K562 (cell line): ENCODE results near the gene ZCCHC14. TPM values are rescaled to one million over a fixed set of nuclear protein-coding genes. Genes with fewer than 3 reads are reported as not detected.

Source experiments
- ATF2 ChIP-seq: sonication (generic); formaldehyde crosslinking; IDR thresholded peaks from 2 replicates; pipeline ENCODE4 v1.8.1; 2022; ENCODE audit warnings: missing genetic modification reagents
- CBX5 ChIP-seq: IDR thresholded peaks from 2 replicates; pipeline ENCODE4 v1.6.1; 2014; ENCODE audit warnings: low read depth, borderline replicate concordance
- MCM2 ChIP-seq: fragments of 450-650 bp; IDR thresholded peaks from 2 replicates; pipeline ENCODE4 v1.6.1; 2017; ENCODE audit warnings: low read depth, mild to moderate bottlenecking
- MNT ChIP-seq, 2 experiments: fragments of 450-650 bp; conservative IDR thresholded peaks; 2 replicates each; pipeline ENCODE4 v1.6.1; 2017; ENCODE audit warnings: mild to moderate bottlenecking in 2 of 2, moderate library complexity in 2 of 2
- STAG1 ChIP-seq: sonication (generic); formaldehyde crosslinking; IDR thresholded peaks from 2 replicates; pipeline ENCODE4 v1.5.0; 2020; ENCODE audit warnings: missing genetic modification reagents, borderline replicate concordance
- ZNF511 ChIP-seq: sonication (generic); formaldehyde crosslinking; IDR thresholded peaks from 2 replicates; pipeline ENCODE4 v1.8.0; 2022; ENCODE audit warnings: mild to moderate bottlenecking, missing genetic modification reagents
- ZNF764 ChIP-seq: fragments of 250-450 bp; sonication (Bioruptor Pico); IDR thresholded peaks from 2 replicates; pipeline ENCODE4 v1.4.0; 2020; ENCODE audit warnings: low read depth, mild to moderate bottlenecking, moderate library complexity
- polyA plus RNA-seq, 8 experiments: library from polyadenylated mRNA; depleted of rRNA in 4 of 8; stranded (reverse) in 5 of 8; unstranded in 3 of 8; fragments of >200 nt; fragmentation: Nextera tagmentation in 2 of 8; fragmentation: Illumina TruSeq in 1 of 8; extraction: Ambion mirVana in 2 of 8; extraction: Trizol in 1 of 8; gene quantifications; 2 replicates each; pipeline versions ENCODE4 v1.2.1 to v1.2.3, GENCODE V29; 2011 to 2014; ENCODE audit warnings: inconsistent platforms in 1 of 8, missing spikeins in 1 of 8
- total RNA-seq, 7 experiments: library from RNA; depleted of rRNA in 6 of 7; stranded (reverse); fragments of >200 nt in 6 of 7; fragmentation: Illumina TruSeq in 2 of 7; extraction: Trizol in 2 of 7; gene quantifications; 2 replicates each; pipeline versions ENCODE4 v1.2.1 to v1.2.3, GENCODE V29; 2011 to 2021; ENCODE audit warnings: low replicate concordance in 1 of 7
- TF ChIP-seq, protein P1 (sequence below): fragments of 450-650 bp; IDR thresholded peaks from 2 replicates; pipeline ENCODE4 v1.6.1; 2016; ENCODE audit warnings: mild to moderate bottlenecking, moderate library complexity
- TF ChIP-seq, protein P2 (sequence below): fragments of 450-650 bp; formaldehyde crosslinking; IDR thresholded peaks from 2 replicates; pipeline ENCODE4 v1.4.0; 2020; ENCODE audit warnings: mild to moderate bottlenecking, moderate library complexity

Gene ZCCHC14
- total and polyA plus RNA-seq, 9 of the 15 experiments (the other 6 are each of a cell fraction or from before 2014, with no cell fraction given) = 1.5 to 12.4 (median 2.9) TPM

DNA sequence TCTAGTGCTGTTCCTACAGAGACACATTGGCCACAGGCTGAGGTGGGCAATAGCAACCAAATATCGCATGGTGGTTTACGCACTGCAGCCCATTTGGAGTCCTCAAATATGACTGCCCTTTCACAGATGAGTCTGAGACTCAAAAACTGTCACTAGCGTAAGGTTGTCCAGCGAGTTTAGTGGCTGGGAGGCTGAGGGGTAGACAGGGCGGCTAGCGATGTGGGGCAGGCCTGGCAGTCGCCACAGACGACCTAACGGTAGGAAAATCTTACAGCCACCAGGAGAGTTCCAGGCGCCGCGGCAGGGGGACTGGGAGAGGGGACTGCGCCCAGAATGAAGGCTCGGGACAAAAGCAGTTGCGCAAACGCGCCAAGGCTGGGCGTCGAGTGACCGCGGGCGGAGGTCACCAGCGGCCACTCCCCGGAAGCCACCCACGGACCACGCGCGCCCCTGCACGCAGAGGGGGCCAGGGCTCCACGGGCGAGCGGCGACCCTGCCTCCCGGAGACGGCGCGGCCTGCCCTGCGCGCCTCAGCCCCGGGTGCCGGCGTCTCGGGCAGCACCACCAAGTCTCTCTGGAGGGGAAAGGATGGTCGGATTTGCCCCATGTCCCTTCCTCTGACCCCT is 101.4 kb downstream of the ZCCHC14 start (continued):
- TF ChIP-seq MNT (conservative IDR thresholded peaks at IDR 0.05) (no peak), ZNF511 (0 out of 2 replicates have a peak, but pooled peaks have one; percentile 2), ATF2 (CRISPR knock-in tag) (no peak), STAG1 (CRISPR knock-in tag) (no peak), MCM2 (no peak), ZNF764 (CRISPR knock-in tag) (no peak), CBX5 (no peak)
- TF ChIP-seq, protein P1, sequence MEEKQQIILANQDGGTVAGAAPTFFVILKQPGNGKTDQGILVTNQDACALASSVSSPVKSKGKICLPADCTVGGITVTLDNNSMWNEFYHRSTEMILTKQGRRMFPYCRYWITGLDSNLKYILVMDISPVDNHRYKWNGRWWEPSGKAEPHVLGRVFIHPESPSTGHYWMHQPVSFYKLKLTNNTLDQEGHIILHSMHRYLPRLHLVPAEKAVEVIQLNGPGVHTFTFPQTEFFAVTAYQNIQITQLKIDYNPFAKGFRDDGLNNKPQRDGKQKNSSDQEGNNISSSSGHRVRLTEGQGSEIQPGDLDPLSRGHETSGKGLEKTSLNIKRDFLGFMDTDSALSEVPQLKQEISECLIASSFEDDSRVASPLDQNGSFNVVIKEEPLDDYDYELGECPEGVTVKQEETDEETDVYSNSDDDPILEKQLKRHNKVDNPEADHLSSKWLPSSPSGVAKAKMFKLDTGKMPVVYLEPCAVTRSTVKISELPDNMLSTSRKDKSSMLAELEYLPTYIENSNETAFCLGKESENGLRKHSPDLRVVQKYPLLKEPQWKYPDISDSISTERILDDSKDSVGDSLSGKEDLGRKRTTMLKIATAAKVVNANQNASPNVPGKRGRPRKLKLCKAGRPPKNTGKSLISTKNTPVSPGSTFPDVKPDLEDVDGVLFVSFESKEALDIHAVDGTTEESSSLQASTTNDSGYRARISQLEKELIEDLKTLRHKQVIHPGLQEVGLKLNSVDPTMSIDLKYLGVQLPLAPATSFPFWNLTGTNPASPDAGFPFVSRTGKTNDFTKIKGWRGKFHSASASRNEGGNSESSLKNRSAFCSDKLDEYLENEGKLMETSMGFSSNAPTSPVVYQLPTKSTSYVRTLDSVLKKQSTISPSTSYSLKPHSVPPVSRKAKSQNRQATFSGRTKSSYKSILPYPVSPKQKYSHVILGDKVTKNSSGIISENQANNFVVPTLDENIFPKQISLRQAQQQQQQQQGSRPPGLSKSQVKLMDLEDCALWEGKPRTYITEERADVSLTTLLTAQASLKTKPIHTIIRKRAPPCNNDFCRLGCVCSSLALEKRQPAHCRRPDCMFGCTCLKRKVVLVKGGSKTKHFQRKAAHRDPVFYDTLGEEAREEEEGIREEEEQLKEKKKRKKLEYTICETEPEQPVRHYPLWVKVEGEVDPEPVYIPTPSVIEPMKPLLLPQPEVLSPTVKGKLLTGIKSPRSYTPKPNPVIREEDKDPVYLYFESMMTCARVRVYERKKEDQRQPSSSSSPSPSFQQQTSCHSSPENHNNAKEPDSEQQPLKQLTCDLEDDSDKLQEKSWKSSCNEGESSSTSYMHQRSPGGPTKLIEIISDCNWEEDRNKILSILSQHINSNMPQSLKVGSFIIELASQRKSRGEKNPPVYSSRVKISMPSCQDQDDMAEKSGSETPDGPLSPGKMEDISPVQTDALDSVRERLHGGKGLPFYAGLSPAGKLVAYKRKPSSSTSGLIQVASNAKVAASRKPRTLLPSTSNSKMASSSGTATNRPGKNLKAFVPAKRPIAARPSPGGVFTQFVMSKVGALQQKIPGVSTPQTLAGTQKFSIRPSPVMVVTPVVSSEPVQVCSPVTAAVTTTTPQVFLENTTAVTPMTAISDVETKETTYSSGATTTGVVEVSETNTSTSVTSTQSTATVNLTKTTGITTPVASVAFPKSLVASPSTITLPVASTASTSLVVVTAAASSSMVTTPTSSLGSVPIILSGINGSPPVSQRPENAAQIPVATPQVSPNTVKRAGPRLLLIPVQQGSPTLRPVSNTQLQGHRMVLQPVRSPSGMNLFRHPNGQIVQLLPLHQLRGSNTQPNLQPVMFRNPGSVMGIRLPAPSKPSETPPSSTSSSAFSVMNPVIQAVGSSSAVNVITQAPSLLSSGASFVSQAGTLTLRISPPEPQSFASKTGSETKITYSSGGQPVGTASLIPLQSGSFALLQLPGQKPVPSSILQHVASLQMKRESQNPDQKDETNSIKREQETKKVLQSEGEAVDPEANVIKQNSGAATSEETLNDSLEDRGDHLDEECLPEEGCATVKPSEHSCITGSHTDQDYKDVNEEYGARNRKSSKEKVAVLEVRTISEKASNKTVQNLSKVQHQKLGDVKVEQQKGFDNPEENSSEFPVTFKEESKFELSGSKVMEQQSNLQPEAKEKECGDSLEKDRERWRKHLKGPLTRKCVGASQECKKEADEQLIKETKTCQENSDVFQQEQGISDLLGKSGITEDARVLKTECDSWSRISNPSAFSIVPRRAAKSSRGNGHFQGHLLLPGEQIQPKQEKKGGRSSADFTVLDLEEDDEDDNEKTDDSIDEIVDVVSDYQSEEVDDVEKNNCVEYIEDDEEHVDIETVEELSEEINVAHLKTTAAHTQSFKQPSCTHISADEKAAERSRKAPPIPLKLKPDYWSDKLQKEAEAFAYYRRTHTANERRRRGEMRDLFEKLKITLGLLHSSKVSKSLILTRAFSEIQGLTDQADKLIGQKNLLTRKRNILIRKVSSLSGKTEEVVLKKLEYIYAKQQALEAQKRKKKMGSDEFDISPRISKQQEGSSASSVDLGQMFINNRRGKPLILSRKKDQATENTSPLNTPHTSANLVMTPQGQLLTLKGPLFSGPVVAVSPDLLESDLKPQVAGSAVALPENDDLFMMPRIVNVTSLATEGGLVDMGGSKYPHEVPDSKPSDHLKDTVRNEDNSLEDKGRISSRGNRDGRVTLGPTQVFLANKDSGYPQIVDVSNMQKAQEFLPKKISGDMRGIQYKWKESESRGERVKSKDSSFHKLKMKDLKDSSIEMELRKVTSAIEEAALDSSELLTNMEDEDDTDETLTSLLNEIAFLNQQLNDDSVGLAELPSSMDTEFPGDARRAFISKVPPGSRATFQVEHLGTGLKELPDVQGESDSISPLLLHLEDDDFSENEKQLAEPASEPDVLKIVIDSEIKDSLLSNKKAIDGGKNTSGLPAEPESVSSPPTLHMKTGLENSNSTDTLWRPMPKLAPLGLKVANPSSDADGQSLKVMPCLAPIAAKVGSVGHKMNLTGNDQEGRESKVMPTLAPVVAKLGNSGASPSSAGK = 0 out of 2 replicates have a peak, but pooled peaks have one; percentile 45
- TF ChIP-seq, protein P2, sequence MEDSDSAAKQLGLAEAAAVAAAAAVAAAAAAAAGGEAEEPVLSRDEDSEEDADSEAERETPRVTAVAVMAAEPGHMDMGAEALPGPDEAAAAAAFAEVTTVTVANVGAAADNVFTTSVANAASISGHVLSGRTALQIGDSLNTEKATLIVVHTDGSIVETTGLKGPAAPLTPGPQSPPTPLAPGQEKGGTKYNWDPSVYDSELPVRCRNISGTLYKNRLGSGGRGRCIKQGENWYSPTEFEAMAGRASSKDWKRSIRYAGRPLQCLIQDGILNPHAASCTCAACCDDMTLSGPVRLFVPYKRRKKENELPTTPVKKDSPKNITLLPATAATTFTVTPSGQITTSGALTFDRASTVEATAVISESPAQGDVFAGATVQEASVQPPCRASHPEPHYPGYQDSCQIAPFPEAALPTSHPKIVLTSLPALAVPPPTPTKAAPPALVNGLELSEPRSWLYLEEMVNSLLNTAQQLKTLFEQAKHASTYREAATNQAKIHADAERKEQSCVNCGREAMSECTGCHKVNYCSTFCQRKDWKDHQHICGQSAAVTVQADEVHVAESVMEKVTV (CRISPR knock-in tag) = 0 out of 2 replicates have a peak, but pooled peaks have one; percentile 10
